Femur (tissue), 1 donor: ENCODE measurements around the gene NME3.
"Not testable (repeated sequence)": the region's sequence is repeated elsewhere in the genome, so short reads cannot be mapped to it uniquely, and the experiment has no call there.

Source experiments
- DNase-seq: peaks from one replicate; pipeline ENCODE4 v3.0.0-alpha.2; 2017

Gene NME3

GRCh38 chr16:1745900-1746692 is 25.2 kb downstream of the NME3 start:
- DNase-seq: peak; percentile 25

GRCh38 chr16:1745181-1745899 is 26.0 kb downstream of the NME3 start:
- DNase-seq: peak; percentile 49

GRCh38 chr16:1744338-1744840 is 27.0 kb downstream of the NME3 start:
- no peak for DNase-seq

- DNase-seq: no peak
Observed at GRCh38 chr16:1743376-1744337, 27.7 kb downstream of the NME3 start.

- DNase-seq: no peak
Observed at GRCh38 chr16:1741553-1742165, 29.7 kb downstream of the NME3 start.

GRCh38 chr16:1740781-1741490 is 30.4 kb downstream of the NME3 start:
- DNase-seq: no peak

GRCh38 chr16:1740234-1740633 is 31.1 kb downstream of the NME3 start:
- no peak for DNase-seq

- DNase-seq: no peak
Observed at GRCh38 chr16:1734816-1735215, 36.5 kb downstream of the NME3 start.

GRCh38 chr16:1734123-1734522 is 37.2 kb downstream of the NME3 start:
- DNase-seq: no peak

- not testable (repeated sequence) for DNase-seq
Observed at GRCh38 chr16:1732551-1732987, 38.8 kb downstream of the NME3 start.

GRCh38 chr16:1732071-1732470 is 39.3 kb downstream of the NME3 start:
- DNase-seq: no peak

- DNase-seq: no peak
Observed at GRCh38 chr16:1731603-1732002, 39.7 kb downstream of the NME3 start.

GRCh38 chr16:1731073-1731472 is 40.3 kb downstream of the NME3 start:
- DNase-seq: no peak

GRCh38 chr16:1729445-1729844 is 41.9 kb downstream of the NME3 start:
- no peak for DNase-seq

- no peak for DNase-seq
Observed at GRCh38 chr16:1729026-1729425, 42.3 kb downstream of the NME3 start.

- DNase-seq: no peak
Observed at GRCh38 chr16:1727651-1728624, 43.4 kb downstream of the NME3 start.

- DNase-seq: no peak
Observed at GRCh38 chr16:1726661-1727502, 44.5 kb downstream of the NME3 start.

GRCh38 chr16:1724491-1724890 is 46.9 kb downstream of the NME3 start:
- no peak for DNase-seq

GRCh38 chr16:1723450-1724147 is 47.7 kb downstream of the NME3 start:
- DNase-seq: peak; percentile 42
